MM.1S (cell line): Measurements from ENCODE around the gene NDFIP1.

Experiments used
- CTCF ChIP-seq: fragments of 300-600 bp; sonication (generic); IDR thresholded peaks from 2 replicates; pipeline ENCODE4 v1.5.1; 2016; ENCODE audit warnings: antibody characterized with exemption, low read length, mixed read lengths
- EZH2 ChIP-seq: fragments of 300-600 bp; sonication (generic); optimal IDR thresholded peaks from 2 replicates; pipeline ENCODE3; 2017; ENCODE audit warnings: low read depth, mild to moderate bottlenecking, antibody characterized with exemption, low read length, mixed read lengths

DNA sequence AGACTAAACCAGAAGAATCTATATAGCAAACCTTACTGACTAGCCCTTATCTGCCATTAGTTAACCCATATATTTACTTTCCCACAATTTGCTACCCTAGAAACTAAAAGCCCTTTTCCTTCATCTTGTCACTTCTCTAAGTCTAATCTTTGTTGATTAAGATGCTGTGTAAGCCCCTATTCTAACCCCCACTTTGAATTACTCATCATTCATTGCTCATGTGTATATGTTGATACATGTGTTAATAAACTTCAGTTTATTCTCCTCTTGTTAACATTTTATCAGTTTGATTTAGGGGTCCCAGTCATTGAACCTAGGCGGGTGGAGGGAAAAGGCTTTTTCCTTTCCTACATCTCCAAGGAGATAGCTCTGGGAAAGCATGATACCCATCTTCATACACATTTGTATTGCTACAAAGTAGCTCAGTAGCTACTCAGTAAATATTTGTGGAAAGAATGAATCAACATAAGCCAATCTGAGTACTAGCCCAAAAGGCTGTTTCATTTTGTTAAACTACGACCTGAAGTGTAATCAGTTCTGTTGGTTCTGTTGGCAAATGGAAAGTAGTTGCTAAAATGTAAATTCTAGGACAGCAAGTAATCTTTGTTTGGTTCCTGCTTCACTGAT lies 35.1 kb upstream of the NDFIP1 start:
- no peak for TF ChIP-seq CTCF
- no peak for TF ChIP-seq EZH2
